ENCODE data around the gene OSBPL8.

DNA sequence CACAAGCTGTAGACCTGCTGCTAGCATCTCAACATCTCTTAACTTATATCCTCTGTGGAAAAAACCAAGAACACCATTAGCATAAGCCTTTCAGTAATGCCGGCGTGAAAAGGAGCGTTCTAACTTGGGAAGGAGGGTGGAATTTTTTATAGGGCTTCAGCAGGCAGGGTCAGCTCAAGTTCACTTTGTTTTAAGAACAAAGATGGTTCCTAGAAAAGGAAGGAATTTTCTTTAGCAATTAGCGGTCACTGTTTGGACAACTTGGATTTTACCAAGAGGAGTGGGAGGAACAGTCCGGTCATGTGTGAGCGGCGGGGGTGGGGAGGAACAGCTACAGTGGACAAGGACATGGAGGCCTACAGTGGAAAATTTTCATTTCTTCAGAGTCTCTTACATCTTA, 247.3 kb downstream of the OSBPL8 start:
- TF ChIP-seq, protein P1, sequence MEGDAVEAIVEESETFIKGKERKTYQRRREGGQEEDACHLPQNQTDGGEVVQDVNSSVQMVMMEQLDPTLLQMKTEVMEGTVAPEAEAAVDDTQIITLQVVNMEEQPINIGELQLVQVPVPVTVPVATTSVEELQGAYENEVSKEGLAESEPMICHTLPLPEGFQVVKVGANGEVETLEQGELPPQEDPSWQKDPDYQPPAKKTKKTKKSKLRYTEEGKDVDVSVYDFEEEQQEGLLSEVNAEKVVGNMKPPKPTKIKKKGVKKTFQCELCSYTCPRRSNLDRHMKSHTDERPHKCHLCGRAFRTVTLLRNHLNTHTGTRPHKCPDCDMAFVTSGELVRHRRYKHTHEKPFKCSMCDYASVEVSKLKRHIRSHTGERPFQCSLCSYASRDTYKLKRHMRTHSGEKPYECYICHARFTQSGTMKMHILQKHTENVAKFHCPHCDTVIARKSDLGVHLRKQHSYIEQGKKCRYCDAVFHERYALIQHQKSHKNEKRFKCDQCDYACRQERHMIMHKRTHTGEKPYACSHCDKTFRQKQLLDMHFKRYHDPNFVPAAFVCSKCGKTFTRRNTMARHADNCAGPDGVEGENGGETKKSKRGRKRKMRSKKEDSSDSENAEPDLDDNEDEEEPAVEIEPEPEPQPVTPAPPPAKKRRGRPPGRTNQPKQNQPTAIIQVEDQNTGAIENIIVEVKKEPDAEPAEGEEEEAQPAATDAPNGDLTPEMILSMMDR (IDR thresholded peaks at IDR 0.05; ENCODE audit: insufficient read depth, low read depth, low read length), result no peak
- no peak for TF ChIP-seq EZH2 (IDR thresholded peaks at IDR 0.05; ENCODE audit: insufficient read depth, low read length)

Measured in astrocyte (in vitro differentiated cells and primary cell).